SHP77 (cell line): ENCODE measurements around the gene LATS1.
"Not testable (repeated sequence)": the region's sequence is repeated elsewhere in the genome, so short reads cannot be mapped to it uniquely, and the experiment has no call there.

ENCODE experiments used
- DNase-seq, 2 experiments: peaks; one replicate each; lab custom pipeline; 2025; lab: John Stamatoyannopoulos, UW

LATS1 gene

DNA sequence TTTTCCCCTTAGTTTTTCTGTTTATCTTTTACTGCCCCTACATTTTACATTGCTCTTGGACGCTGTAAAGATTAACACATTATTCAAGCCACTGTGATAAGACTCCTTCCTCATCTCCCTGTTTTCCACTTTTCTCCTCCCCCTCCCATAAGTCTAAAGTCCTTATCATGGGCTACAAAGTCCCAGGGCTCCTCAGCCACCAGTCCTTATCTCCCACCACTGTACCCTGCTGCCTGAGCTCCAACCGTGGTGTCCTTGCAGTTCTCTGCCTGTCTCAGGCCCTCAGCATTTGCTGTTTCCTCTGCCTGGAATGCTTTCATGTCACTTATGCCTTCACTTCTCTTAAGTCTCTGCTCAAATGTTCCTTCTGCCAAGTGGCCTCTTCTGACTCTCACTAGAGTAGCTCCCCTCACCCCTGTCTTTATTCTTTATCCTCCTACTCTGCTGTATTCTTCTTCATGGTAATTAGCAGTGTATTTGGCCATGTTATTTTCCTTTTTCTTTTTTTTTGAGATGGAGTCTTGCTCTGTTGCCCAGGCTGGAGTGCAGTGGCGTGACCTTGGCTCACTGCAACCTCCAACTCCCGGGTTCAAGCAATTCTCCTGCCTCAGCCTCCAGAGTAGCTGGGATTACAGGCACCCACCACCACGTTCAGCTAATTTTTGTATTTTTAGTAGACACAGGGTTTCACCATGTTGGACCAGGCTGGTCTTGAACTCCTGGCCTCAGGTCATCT is 10.8 kb upstream of the LATS1 start:
- DNase-seq = no peak

DNA sequence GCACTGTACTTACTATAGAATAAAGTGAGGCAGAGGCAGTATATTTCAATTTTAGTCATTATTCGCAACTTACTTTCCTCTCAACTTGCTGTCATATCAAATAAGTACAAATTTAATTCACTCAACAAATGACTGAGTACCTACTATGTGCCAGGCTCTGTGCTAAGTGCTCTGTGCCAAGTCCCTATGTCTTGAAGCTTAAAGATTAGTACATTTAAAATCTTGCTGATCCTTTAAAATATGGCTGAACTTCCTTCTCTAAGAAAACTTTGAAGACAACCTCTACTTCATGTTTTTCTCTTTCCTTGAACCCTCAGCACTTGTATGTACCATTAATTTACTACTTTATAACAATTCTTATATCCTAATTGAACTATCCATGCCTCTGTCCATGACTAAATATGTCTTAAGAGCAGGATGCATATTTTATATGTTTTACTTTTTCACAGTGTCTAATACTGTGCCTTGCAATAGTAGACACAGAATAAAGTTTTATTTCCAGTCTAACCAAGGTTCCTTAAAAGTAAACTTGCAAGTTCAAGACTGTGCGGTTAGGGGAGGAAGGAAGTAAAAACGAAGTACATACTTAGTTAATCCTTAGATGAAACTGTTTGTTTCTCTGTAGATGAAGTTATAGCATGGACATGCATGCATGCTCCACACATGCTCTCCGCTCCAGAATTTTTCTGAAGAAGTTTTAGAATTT is 10.0 kb upstream of the LATS1 start:
- DNase-seq = no peak

GRCh38 chr6:149725785-149726184 is 7.9 kb upstream of the LATS1 start:
- DNase-seq = no peak

GRCh38 chr6:149723771-149724417 is 6.0 kb upstream of the LATS1 start:
- DNase-seq = peak; percentile 32 to 66

GRCh38 chr6:149723262-149723661 is 5.4 kb upstream of the LATS1 start:
- no peak for DNase-seq

GRCh38 chr6:149719531-149719930 is 1.6 kb upstream of the LATS1 start:
- no peak for DNase-seq

GRCh38 chr6:149717255-149717587 is 680 bp downstream of the LATS1 start:
- no peak for DNase-seq

DNA sequence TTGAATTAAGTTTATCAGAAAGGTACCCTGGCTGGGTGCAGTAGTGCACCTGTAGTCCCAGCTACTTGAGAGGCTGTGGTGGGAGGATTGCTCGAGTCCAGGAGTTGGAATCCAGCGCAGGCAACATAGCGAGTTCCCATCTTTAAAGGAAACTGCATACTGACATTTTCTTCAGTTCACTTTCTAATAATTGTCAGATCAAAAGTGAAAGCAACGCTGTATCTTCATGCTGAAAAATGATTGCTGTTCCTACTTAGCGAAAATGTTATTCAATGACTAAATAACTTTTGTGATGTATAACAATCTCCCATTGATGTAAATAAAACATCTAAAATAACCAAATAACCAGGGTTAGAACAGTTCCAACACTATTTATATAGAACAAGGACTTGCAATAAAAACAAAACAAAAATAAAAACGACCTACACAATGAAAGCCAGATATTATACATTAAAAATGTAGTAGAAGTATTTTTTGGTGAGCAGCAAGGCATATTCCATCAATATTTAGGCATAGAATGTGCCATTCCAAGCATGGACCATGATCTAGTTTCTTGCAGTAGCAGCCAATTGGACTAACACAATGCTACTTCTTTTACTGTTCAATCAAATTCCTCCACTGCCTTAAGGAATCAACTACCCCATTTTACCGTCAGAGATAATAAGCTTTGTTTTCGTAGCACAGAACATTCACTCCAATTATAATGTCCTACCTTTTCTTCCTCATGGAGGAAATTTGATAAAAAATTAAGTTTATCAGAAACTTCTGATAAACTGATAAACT is 1.5 kb downstream of the LATS1 start:
- DNase-seq = no peak

DNA sequence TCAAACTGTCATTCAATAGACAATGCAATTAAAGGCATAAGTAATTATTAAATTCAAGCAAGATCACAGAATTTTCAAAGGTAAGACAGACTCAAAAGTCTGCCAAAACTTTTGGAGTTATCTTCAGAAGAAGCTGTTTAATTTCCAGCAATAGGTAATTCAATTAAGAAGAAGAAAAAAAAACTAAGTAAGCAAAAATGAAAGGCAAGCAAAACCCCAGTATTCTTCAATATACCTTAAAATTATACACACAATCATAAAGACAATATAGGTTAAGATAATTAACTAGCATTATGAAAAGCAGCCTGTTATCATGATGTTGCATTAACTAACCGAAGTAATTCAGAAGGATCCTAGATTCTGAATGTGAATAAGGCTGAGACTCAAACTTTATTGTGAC is 3.5 kb downstream of the LATS1 start:
- no peak for DNase-seq

DNA sequence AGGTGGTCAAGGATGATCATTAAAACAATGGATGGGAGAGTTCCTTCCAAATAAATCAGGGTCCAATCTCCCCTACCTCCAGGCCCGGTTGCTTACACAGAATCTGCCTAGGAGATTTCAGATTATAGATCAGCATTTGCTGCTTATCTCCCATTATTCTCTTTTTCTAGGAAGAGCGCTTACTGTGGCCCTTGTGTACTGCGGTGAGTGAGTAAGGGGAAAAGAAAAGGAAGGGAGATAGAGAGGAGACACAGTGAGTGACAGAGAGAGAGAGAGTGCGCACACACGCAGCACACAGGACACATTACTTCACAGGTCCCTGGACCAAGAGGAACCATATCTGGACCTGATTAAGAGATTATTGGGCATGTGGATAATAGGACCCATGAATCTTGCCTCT is 6.2 kb downstream of the LATS1 start:
- no peak for DNase-seq

DNA sequence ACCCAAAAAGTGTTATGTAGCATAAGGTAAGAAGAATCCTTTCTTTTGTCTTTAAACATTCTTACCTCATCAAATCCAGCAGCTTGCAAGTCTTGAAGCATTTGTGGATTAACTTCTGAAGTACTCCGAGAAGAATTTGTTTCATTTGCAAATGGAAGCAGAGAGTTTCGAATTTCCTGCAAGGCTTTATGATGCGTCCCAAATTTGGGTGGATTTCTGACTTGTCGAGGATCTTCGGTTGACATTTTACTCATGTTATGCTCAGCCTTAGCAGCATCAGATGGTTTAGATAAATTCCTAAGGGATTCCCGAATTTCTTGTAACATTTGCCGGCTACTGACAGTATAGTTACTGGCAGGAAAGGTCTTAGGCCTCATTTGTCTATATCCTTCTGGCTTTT is 16.2 kb downstream of the LATS1 start:
- no peak for DNase-seq

GRCh38 chr6:149699150-149699549 is 18.8 kb downstream of the LATS1 start:
- no peak for DNase-seq

- DNase-seq = no peak
Measured at GRCh38 chr6:149698175-149698574, 19.7 kb downstream of the LATS1 start.

DNA sequence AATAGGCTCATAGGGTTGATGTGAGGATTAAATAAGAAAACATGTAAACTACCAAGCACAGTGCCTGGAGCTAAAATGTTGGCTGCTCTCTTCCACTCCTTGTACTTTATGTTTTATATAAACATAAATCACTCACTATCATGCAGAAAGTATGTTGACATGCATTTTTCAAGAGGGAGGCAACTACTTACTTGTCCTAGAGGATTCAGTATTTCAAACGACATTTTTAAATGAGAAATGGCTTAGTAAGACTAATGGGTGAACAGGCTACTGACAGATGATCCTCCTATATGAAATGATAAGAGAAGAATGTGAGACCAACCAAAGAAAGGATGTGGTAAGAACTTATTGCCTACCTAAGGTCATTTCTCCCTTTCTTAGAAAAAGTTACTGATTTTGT is 21.0 kb downstream of the LATS1 start:
- no peak for DNase-seq

GRCh38 chr6:149694921-149695320 is 23.0 kb downstream of the LATS1 start:
- no peak for DNase-seq

- DNase-seq = no peak
Measured at GRCh38 chr6:149691201-149691600, 26.7 kb downstream of the LATS1 start.

- DNase-seq = no peak
Measured at GRCh38 chr6:149686230-149686629, 31.7 kb downstream of the LATS1 start.

DNA sequence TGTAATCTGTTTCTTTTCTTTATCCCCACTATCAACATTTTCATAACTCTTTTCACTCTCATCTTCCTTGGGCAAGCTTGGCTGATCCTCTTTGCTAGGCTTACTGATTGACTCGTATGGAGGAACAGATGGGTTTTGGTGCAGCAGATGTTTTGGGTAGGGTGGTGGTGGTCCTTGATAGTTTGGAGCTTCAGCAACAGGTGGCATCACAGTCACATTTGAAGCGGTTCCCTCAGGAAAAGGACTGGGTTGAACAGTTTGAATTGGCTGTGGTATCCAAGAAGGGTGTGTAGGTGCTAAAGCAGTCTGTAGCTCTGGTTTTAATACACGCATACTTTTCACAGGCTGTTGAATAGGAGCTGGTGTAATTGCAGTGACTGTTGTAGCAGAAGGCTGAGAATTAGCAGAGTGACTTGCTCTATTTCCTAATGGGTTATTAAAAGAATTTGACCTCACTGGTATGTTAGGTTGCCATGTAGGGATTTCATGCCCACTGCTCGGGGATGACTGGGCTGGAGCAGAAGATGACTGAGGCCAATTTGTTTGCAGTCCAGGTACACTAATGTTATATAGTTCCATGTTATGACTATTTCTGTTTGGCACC is 34.5 kb downstream of the LATS1 start:
- no peak for DNase-seq

- DNase-seq = not testable (repeated sequence)
Measured at GRCh38 chr6:149681845-149682244, 36.1 kb downstream of the LATS1 start.

GRCh38 chr6:149681209-149681608 is 36.7 kb downstream of the LATS1 start:
- no peak for DNase-seq

DNA sequence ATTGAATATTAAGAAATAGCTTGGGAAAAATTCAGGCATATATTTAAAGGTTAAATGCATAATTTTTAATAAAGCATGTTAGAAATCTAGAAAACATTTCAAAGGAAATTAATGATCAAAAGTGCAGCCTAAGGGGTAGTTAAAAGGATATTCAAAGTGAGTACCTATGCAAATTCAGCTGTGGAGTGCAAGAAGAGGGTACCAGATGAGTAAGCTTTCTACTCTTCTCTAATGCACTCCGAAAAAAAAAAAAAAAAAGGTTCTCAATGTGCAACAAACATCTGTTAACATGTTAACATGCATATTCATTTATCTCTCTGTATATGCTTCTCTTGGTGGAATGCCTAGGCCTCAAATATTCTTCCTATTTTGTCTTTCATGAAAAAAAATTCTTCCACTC is 37.4 kb downstream of the LATS1 start:
- no peak for DNase-seq

DNA sequence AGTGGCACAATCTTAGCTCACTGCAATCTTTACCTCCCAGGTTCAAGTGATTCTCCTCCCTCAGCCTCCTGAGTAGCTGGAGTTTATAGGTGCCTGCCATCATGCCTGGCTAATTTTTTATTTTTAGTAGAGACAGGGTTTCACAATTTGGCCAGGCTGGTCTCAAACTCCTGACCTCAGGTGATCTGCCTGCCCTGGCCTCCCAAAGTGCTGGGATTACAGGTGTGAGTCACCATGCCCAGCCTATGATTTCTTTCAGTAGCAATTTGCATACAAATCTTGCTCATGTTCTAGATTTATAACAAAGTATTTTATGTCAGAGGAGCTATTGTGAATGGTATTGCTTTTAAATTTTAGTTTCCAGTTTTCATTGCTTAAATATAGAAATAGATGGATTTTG is 45.6 kb downstream of the LATS1 start:
- not testable (repeated sequence) for DNase-seq
